Colonic mucosa (tissue), 4 donors: ENCODE results near the gene TMEM92. TPM values are rescaled to one million over a fixed set of nuclear protein-coding genes. Genes with fewer than 3 reads are reported as not detected.
A peak's percentile ranks its signal among the peaks of the same experiment; 100 is the strongest.

Source experiments
- DNase-seq: peaks from one replicate; pipeline ENCODE4 v3.0.0-alpha.2; 2020
- H3K27ac ChIP-seq: fragments of 200-600 bp; one replicate; pipeline ENCODE4 v1.8.0; 2021
- H3K27me3 ChIP-seq: fragments of 200-600 bp; one replicate; pipeline ENCODE4 v1.8.0; 2021
- H3K36me3 ChIP-seq: fragments of 200-600 bp; one replicate; pipeline ENCODE4 v1.8.0; 2021
- H3K4me1 ChIP-seq: fragments of 200-600 bp; one replicate; pipeline ENCODE4 v1.8.0; 2021; ENCODE audit warnings: mild to moderate bottlenecking
- H3K4me3 ChIP-seq: fragments of 200-600 bp; one replicate; pipeline ENCODE4 v1.8.0; 2021
- H3K9ac ChIP-seq, 2 donors: one replicate each; pipeline ENCODE4 v1.7.0; 2013; ENCODE audit warnings: control low read depth in 2 of 2, low read depth in 2 of 2, low read length in 2 of 2
- H3K9me3 ChIP-seq: fragments of 200-600 bp; one replicate; pipeline ENCODE4 v1.8.0; 2021
- intact Hi-C: fragments of 100-400 bp; cut with DNase I; formaldehyde crosslinking; loops from one replicate; pipeline ENCODE4 v1.14.1; 2022
- total RNA-seq, 2 donors: library from RNA; stranded (reverse); fragmentation: NEBNext Ultra II Directional in 1 of 2; extraction: Animal tissue kit (Norgen Biotek cat#: 25700) in 1 of 2; gene quantifications; one replicate each; pipeline ENCODE4 v1.2.1, GENCODE V29; 2021
- TF ChIP-seq, protein P1 (sequence below): fragments of 200-600 bp; IDR thresholded peaks from one replicate; pipeline ENCODE4 v1.8.0; 2022; ENCODE audit warnings: antibody characterized with exemption, mild to moderate bottlenecking
- donor health status: healthy.
- donor health status: DM: no; HTN: no; CAD: no.
- donor health status: DM: no; HTN: no; CAD: no.

TMEM92 gene
- total RNA-seq, 2 donors from 2014 or later = 11.1 to 18.5 TPM

DNA sequence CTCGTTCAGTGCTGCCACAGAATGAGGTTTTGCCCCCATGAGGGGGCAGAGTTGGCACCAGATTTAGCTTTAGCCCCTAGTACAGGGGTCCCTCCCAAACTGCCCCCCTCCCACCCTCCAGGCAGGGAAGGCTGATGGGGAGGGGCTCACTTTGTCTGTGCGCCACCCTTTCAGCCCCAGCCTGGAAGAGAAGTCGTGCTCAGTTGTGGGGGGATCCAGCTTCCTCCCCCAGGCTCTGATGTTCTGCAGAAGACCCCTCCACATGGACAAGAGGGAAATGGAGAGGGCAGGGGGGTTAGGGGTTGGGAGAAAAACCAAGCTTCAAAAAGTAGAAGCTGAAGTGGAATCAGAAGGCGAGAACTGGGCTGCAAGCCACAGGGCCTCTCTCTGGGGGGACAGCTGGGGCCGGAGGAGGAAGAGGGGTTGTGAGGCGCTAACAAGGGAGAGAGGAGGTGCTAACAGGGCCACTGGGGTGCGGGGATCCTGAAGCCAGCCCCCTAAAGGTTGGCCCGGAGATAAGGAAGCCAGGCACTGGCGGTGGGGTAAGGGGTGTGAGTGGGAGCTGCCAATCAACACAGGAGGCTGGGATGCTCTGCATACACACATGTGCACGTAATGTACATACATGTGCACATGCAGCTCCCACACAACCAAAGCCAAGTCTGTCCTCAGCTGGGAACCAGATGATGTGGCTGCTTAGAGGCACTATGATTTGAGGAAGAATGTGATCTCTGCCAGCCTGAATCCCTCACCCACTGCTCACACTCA lies 7.0 kb upstream of the TMEM92 start:
- H3K36me3 ChIP-seq = no peaks in the 10 kb centered on the region
- H3K27ac ChIP-seq = peak overlapping the region; percentile 17
- H3K27me3 ChIP-seq = no peaks in the 10 kb centered on the region
- no peaks in the 10 kb centered on the region for H3K9me3 ChIP-seq
- intact Hi-C loops = no loop called here
- no peak overlapping the region for H3K4me3 ChIP-seq
- H3K9ac ChIP-seq = no peak overlapping the region
- H3K4me1 ChIP-seq = no peaks in the 10 kb centered on the region
- TF ChIP-seq, protein P1, sequence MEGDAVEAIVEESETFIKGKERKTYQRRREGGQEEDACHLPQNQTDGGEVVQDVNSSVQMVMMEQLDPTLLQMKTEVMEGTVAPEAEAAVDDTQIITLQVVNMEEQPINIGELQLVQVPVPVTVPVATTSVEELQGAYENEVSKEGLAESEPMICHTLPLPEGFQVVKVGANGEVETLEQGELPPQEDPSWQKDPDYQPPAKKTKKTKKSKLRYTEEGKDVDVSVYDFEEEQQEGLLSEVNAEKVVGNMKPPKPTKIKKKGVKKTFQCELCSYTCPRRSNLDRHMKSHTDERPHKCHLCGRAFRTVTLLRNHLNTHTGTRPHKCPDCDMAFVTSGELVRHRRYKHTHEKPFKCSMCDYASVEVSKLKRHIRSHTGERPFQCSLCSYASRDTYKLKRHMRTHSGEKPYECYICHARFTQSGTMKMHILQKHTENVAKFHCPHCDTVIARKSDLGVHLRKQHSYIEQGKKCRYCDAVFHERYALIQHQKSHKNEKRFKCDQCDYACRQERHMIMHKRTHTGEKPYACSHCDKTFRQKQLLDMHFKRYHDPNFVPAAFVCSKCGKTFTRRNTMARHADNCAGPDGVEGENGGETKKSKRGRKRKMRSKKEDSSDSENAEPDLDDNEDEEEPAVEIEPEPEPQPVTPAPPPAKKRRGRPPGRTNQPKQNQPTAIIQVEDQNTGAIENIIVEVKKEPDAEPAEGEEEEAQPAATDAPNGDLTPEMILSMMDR = no peak
- DNase-seq = peak; percentile 17

DNA sequence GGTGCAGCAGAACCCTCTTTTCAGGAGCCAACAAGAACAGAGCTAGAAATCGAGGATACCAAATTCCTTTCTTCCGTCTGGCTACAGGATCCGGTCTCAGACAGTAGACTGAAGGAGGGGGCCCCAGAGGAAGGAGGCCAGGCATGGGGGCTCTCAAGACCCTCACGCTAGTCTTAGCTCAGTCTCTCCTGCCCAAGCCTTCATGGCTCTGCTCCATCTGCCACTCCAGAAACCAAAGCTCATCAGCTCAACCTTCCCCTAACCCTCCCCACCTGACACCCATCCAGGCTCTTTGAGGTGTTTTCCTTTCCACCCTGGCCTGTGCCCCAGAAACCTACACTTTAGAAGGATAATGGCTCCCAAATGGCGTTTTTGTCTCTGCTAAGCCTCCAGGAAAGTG lies 6.2 kb upstream of the TMEM92 start:
- Histone ChIP-seq H3K9me3 (no peaks in the 10 kb centered on the region), H3K36me3 (no peaks in the 10 kb centered on the region), H3K4me3 (no peak overlapping the region), H3K4me1 (no peaks in the 10 kb centered on the region), H3K27me3 (no peaks in the 10 kb centered on the region), H3K27ac (no peak overlapping the region), H3K9ac (no peak overlapping the region)
- DNase-seq = no peak
- TF ChIP-seq, protein P1 = no peak
- intact Hi-C loops = no loop called here

DNA sequence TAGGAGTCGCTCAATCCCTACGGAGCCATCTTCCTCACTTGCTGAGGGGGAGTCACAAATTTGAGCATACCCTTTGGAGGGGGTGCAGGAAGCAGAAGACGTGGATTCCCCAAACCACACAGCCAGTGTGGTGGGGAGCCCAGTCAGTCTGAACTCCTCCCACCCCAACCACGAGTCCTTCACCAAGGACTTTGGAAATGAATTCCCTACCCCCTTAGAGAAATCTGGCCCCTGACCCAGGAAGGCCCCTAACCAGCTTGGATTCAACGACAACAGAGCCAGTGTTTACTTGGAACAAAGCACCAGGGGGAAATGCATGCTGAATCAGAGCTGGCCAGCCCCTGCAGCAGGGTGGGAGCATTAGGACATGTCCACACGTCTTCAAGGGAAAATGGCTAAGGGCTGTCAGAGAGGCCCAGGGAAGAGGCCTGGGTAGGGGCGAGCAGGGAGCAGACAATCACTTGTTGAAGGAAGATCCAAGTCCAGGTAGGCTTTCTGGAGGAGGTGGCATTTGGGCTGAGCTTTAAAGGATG lies 5.5 kb upstream of the TMEM92 start:
- H3K9me3 ChIP-seq = no peaks in the 10 kb centered on the region
- H3K27ac ChIP-seq = no peak overlapping the region
- no peaks in the 10 kb centered on the region for H3K4me1 ChIP-seq
- H3K9ac ChIP-seq = no peak overlapping the region
- H3K4me3 ChIP-seq = no peak overlapping the region
- no peaks in the 10 kb centered on the region for H3K27me3 ChIP-seq
- TF ChIP-seq, protein P1 = no peak
- H3K36me3 ChIP-seq = no peaks in the 10 kb centered on the region
- peak; percentile 14 for DNase-seq
- intact Hi-C loops = no loop called here

DNA sequence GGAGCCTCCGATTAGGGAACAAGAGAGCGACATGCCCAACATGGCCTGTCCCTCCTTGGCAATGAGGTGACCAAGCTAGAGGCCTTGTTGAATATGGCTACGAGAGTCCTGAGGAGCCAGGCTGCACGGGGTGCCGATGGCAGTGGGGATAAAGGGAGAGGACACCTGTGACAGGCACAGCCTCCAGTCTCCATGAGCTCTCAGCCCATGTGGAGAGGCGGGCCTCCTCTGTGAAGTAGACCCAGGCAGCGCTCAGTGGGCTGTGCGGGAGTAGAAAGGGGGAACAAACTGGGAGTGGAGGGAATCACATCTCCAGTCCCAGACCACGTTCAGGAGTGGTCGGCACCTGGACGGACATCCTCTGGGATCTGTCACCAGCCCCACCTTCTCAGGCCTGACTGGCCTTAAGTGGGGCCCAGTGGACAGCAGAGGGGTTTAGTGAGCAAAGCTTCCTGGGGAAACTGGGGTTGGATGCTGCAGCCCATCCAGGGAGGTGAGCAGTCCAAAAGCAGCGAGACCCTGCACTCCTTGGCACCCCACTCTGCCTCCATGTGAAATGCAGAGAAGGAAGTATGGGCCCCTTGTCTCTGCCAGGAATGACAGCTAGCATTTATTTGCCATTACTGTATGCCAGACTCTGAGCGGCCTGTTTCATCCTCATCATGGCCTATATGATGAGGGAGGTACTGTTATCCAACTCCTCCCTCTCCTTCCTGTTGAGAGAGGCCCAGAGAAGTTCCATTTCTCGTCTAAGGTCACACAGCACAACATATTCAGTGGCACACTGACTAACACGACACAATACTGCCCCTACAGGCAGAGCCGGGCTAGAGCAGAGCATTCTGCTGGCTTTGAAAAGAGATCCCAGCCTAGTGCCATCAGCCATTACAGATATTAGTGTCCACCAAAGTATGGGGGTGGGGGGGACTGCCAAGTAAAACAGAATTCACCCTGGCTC lies 4.5 kb upstream of the TMEM92 start:
- TF ChIP-seq, protein P1 = peak; percentile 55
- Histone ChIP-seq H3K9me3 (no peaks in the 10 kb centered on the region), H3K4me3 (no peak overlapping the region), H3K36me3 (no peaks in the 10 kb centered on the region), H3K27me3 (no peaks in the 10 kb centered on the region), H3K9ac (no peak overlapping the region), H3K4me1 (no peaks in the 10 kb centered on the region), H3K27ac (peak overlapping the region; percentile 50)
- intact Hi-C loops = no loop called here
- peak; percentile 80 for DNase-seq
